GM06990 (cell line): ENCODE results near the gene FBXL17.

Source experiments
- DNase-seq: peaks from one replicate; pipeline ENCODE4 v3.0.0-alpha.2; 2011; ENCODE audit not compliant: insufficient read length; ENCODE audit errors: extremely low read depth
- H3K27me3 ChIP-seq: replicated peaks from 2 replicates; pipeline ENCODE4 v1.6.0; 2011; ENCODE audit warnings: low read length; ENCODE audit not compliant: control insufficient read depth, insufficient read depth
- H3K36me3 ChIP-seq: 2 replicates; pipeline ENCODE4 v1.5.1; 2011; ENCODE audit warnings: low read length; ENCODE audit not compliant: control insufficient read depth, insufficient read depth
- H3K4me3 ChIP-seq: replicated peaks from 2 replicates; pipeline ENCODE4 v1.5.1; 2011; ENCODE audit warnings: low read depth, mild to moderate bottlenecking, control low read depth, low read length
- TF ChIP-seq, protein P1 (sequence below): IDR thresholded peaks from 2 replicates; pipeline ENCODE4 v1.5.1; 2011; ENCODE audit warnings: low read length, control low read depth, mild to moderate bottlenecking, inconsistent platforms; ENCODE audit not compliant: insufficient read depth, poor library complexity, severe bottlenecking

FBXL17 gene

DNA sequence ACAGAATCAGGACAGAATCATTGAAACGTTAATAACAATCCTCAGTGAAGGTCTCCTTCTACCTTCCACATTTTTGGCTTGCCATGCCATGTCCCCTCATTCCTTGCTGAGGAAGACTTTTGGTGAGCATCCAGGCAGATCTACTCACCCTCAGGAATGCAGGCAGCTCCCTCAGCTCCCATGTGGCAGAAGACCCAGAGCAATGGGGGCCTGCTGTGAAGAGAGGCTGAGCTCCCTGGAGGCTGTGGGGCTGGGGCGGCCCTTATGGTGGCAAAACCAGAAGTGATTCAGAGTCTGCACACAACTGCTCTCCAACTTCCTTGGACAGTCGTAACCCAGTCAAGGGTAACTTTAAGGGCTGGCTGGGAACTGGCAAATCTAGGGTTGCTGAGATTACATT is 463.9 kb downstream of the FBXL17 start:
- Histone ChIP-seq H3K4me3 (no peak overlapping the region), H3K36me3 (no peaks in the 10 kb centered on the region), H3K27me3 (no peaks in the 10 kb centered on the region)
- no peak for DNase-seq
- TF ChIP-seq, protein P1, sequence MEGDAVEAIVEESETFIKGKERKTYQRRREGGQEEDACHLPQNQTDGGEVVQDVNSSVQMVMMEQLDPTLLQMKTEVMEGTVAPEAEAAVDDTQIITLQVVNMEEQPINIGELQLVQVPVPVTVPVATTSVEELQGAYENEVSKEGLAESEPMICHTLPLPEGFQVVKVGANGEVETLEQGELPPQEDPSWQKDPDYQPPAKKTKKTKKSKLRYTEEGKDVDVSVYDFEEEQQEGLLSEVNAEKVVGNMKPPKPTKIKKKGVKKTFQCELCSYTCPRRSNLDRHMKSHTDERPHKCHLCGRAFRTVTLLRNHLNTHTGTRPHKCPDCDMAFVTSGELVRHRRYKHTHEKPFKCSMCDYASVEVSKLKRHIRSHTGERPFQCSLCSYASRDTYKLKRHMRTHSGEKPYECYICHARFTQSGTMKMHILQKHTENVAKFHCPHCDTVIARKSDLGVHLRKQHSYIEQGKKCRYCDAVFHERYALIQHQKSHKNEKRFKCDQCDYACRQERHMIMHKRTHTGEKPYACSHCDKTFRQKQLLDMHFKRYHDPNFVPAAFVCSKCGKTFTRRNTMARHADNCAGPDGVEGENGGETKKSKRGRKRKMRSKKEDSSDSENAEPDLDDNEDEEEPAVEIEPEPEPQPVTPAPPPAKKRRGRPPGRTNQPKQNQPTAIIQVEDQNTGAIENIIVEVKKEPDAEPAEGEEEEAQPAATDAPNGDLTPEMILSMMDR: no peak

DNA sequence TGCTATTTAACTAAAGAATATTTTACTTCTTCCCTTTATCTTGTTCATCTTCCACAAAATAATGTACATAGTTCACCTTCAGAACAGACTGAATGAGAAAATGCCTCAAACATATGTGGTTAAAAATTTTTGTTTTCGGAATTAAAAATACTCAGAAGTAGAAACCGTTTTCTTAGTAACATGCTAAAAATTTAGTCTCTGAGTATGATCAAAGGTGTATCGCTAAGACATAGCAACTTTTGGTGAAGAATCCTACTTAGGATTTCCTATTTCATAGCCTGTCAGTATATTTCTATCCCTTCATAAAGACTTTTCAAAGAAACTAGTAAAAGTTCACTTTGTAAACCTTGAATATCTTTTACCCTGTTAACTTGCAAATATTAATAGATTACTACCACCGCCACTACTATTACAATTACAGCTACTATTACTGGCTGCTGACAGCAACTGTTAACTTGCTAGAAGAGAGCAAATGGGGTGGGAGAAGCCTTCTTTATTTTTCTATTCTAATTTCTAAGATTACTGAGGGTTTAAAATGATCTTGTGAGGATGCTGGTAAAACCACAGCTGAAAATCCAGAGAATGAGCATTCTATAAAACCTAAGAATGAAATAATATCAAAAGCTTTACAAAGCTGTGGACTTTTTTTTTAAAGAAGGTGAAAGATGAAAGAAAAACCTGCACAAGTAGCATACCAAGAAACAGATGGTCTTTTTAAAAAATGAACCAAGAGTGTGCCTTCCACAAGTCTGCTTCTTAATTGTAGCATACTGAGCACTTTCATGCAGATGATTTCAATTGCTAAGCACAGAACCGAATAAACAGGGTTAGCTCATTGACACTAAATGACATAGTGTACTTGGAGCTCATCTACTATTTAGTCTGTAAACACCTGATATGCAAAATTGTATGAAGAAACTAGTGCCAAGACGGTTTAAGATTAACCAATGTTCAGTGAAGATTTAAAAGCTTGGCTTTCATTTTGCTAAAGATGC is 464.9 kb downstream of the FBXL17 start:
- no peaks in the 10 kb centered on the region for H3K36me3 ChIP-seq
- H3K4me3 ChIP-seq: no peak overlapping the region
- TF ChIP-seq, protein P1: no peak
- no peak for DNase-seq
- H3K27me3 ChIP-seq: no peaks in the 10 kb centered on the region

DNA sequence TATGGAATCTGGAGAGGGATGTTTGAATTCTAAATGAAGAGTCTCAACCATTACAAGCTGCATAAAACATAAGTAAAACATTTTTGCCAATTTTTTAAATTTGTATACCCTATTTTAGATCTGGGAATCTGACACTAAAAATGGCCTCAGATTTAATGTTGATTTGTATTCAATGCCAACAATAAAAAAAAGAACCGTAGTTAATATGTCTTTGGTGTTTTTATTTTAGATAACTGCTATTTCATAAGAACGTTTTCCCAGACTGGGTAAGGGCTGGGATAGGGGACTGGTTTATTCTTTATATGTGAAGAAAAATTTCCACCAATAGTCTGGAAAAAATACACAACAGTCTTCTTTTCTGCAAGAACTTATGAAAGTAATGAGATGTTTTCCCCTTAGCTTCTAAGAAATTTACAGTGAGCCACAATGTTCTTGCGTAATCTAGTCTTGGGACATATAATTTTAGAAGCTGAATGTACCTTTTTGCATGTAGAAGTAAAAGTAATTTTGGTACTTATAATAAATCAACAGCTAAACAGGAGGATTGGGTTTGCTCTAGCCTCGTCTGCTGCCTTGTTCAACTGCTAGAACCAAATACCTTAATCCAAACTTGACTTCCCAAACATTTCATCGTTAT is 466.6 kb downstream of the FBXL17 start:
- no peak for DNase-seq
- H3K27me3 ChIP-seq: no peaks in the 10 kb centered on the region
- TF ChIP-seq, protein P1: no peak
- no peaks in the 10 kb centered on the region for H3K36me3 ChIP-seq
- no peak overlapping the region for H3K4me3 ChIP-seq

DNA sequence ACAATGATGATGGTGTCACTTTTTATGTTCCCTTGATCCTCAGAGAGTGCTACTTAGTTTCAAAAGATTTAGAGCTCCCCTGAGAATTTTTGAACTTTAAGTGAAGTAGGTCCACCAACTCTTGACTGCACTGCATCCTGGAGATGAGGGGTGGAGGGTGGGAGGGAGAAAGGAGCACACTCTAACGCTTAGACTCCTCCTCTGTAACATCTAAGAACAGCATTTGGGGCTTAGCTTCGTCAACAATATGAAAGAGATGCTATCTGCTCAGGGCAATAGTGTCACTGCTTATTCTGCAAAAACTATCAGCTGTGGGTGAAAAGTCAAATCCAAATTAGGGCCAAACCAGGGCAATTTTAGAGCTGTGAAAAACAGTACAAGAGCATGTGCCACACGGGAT is 468.4 kb downstream of the FBXL17 start:
- DNase-seq: no peak
- Histone ChIP-seq H3K27me3 (no peaks in the 10 kb centered on the region), H3K36me3 (no peaks in the 10 kb centered on the region), H3K4me3 (no peak overlapping the region)
- TF ChIP-seq, protein P1: no peak

DNA sequence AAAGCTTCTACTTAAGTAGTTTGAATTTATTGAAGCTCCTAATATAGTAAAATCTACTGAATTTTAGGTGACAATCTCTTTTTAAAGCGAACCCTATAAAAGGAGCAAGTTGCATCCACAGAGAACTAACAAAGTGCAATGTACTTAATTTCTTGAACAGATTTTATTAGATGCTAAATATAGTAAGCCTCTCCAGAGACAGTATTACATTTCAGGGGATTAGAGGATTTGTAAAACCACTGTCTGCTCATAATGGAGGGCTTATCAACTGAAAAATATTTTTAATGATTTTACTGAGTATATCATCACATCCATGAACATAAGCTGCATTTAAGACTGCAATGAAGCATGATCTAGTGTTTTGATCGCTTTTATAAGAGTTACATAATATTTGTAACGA is 481.2 kb downstream of the FBXL17 start:
- DNase-seq: no peak
- TF ChIP-seq, protein P1: no peak
- Histone ChIP-seq H3K27me3 (no peaks in the 10 kb centered on the region), H3K4me3 (no peak overlapping the region), H3K36me3 (no peaks in the 10 kb centered on the region)
